Naive thymus-derived CD4-positive, alpha-beta T cell (primary cell): ENCODE results near the gene NID1. TPM values are rescaled to one million over a fixed set of nuclear protein-coding genes. Genes with fewer than 3 reads are reported as not detected.

Experiments
- ATAC-seq: fragments of 150-1000 bp; cut with Tn5 transposase; 2 replicates; pipeline ENCODE4 v1.10.0; 2021; ENCODE audit warnings: mild to moderate bottlenecking, moderate library complexity
- CTCF ChIA-PET: fragments of 350-600 bp; sonication (Branson Sonifier 250); formaldehyde crosslinking; loops from one replicate; lab custom pipeline; 2021; ENCODE audit warnings: antibody characterized with exemption; lab: Charles Lee
- POLR2A ChIA-PET: fragments of 350-600 bp; sonication (Branson Sonifier 250); formaldehyde crosslinking; loops from one replicate; lab custom pipeline; 2021; ENCODE audit warnings: antibody characterized with exemption, inconsistent platforms; lab: Charles Lee
- DNase-seq, 9 donors: peaks; one replicate each; pipeline versions ENCODE4 v3.0.0 to v3.0.0-alpha.2; 2020 to 2022; ENCODE audit warnings: mixed read lengths in 1 of 9
- H3K27ac ChIP-seq: one replicate; pipeline ENCODE4 v1.7.0; 2013; ENCODE audit warnings: mild to moderate bottlenecking, low read depth, low read length, moderate library complexity
- H3K27me3 ChIP-seq, 2 donors: one replicate each; pipeline ENCODE4 v1.7.0; 2013; ENCODE audit warnings: low read length in 2 of 2, mild to moderate bottlenecking in 2 of 2, moderate library complexity in 2 of 2; ENCODE audit not compliant: control insufficient read depth in 2 of 2, insufficient read depth in 2 of 2
- H3K36me3 ChIP-seq, 3 experiments: 1 replicate in 2 of 3; 2 replicates in 1 of 3; pipeline ENCODE4 v1.7.0; 2013; ENCODE audit warnings: low read length in 3 of 3, mild to moderate bottlenecking in 3 of 3, moderate library complexity in 1 of 3; ENCODE audit not compliant: insufficient read depth in 3 of 3, control insufficient read depth in 2 of 3
- H3K4me1 ChIP-seq, 2 donors: one replicate each; pipeline ENCODE4 v1.7.0; 2013; ENCODE audit warnings: low read length in 2 of 2, mild to moderate bottlenecking in 2 of 2, moderate library complexity in 1 of 2; ENCODE audit not compliant: control insufficient read depth in 2 of 2, insufficient read depth in 2 of 2
- H3K4me3 ChIP-seq: 2 replicates; pipeline ENCODE4 v1.7.0; 2013; ENCODE audit warnings: mild to moderate bottlenecking, low read length
- H3K9me3 ChIP-seq, 3 experiments: 1 replicate in 2 of 3; 2 replicates in 1 of 3; pipeline ENCODE4 v1.7.0; 2013; ENCODE audit warnings: low read length in 3 of 3; ENCODE audit not compliant: control insufficient read depth in 2 of 3
- H3K27ac Mint-ChIP-seq, 9 donors: one replicate each; pipeline ENCODE4 v1.8.0; 2020 to 2022; ENCODE audit warnings: mixed read lengths in 9 of 9, mild to moderate bottlenecking in 8 of 9, moderate library complexity in 5 of 9, inconsistent platforms in 2 of 9
- H3K27me3 Mint-ChIP-seq, 5 donors: one replicate each; pipeline ENCODE4 v1.8.0; 2021 to 2022; ENCODE audit warnings: mixed read lengths in 5 of 5, mild to moderate bottlenecking in 1 of 5
- H3K36me3 Mint-ChIP-seq, 5 donors: one replicate each; pipeline ENCODE4 v1.8.0; 2020 to 2022; ENCODE audit warnings: mixed read lengths in 5 of 5, mild to moderate bottlenecking in 3 of 5, inconsistent platforms in 1 of 5
- H3K4me1 Mint-ChIP-seq, 7 donors: one replicate each; pipeline ENCODE4 v1.8.0; 2020 to 2022; ENCODE audit warnings: mixed read lengths in 7 of 7, mild to moderate bottlenecking in 3 of 7, inconsistent platforms in 1 of 7
- H3K4me3 Mint-ChIP-seq, 10 donors: one replicate each; pipeline ENCODE4 v1.8.0; 2020 to 2022; ENCODE audit warnings: mild to moderate bottlenecking in 10 of 10, mixed read lengths in 10 of 10, moderate library complexity in 6 of 10, inconsistent platforms in 2 of 10
- H3K9me3 Mint-ChIP-seq, 11 donors: one replicate each; pipeline ENCODE4 v1.8.0; 2020 to 2022; ENCODE audit warnings: mixed read lengths in 11 of 11, mild to moderate bottlenecking in 4 of 11, inconsistent platforms in 1 of 11, moderate library complexity in 1 of 11
- intact Hi-C, 2 donors: fragments of 100-400 bp; cut with micrococcal nuclease; formaldehyde crosslinking; loops; one replicate each; pipeline ENCODE4 v1.15.1; 2023
- polyA plus RNA-seq, 2 donors: library from polyadenylated mRNA; unstranded; fragments of 300-500 nt; fragmentation: Illumina TruSeq; gene quantifications; one replicate each; pipeline ENCODE4 v1.2.3, GENCODE V29; 2021
- total RNA-seq, 6 experiments: library from RNA in 5 of 6; stranded (reverse) in 5 of 6; gene quantifications; 1 replicate in 5 of 6; 2 replicates in 1 of 6; pipeline ENCODE4 v1.2.3 and lab custom pipeline; 2021 to 2026

NID1 gene
- total and polyA plus RNA-seq, 7 experiments from 2014 or later, result 0.11 to 6.2 (median 0.22) TPM; not detected in 2

- Mint-ChIP-seq H3K27me3 (peaks cover 0 to 5% (median 0%) of the 10 kb centered on the region in 5 donors), H3K36me3 (peaks cover 0 to 2% (median 0%) of the 10 kb centered on the region in 5 donors), H3K4me3 (peak overlapping the region in 3 of 10 donors; percentile 20 to 79 (median 58)), H3K4me1 (peaks cover 36 to 40% (median 38%) of the 10 kb centered on the region in 7 donors), H3K9me3 (no peaks in the 10 kb centered on the region), H3K27ac (peak overlapping the region in 5 of 9 donors; percentile 20 to 80 (median 56))
- no peaks in the 10 kb centered on the region for H3K27me3 ChIP-seq
- no peak for ATAC-seq
- no peak overlapping the region for H3K4me3 ChIP-seq
- no peaks in the 10 kb centered on the region for H3K9me3 ChIP-seq
- peaks cover 30 to 32% of the 10 kb centered on the region in 2 donors for H3K4me1 ChIP-seq
- DNase-seq, result no peak
- intact Hi-C loops, result no loop called here
- ChIA-PET POLR2A (interaction anchor here (0.7 to 2.0 kb wide), 3 partner anchors 15 to 90 kb away, joined by 3 to 9 read pairs (median 4); partner anchors contain the start of gene LYST), CTCF (interaction anchor here (5.9 kb wide), 1 partner anchor 16 kb away, joined by 24 read pairs; no protein-coding TSS in a partner anchor)
- H3K36me3 ChIP-seq, result no peaks in the 10 kb centered on the region
- H3K27ac ChIP-seq, result no peak overlapping the region
Measured at GRCh38 chr1:235955777-235956176, 109.1 kb downstream of the NID1 start.

- Histone ChIP-seq H3K4me3 (peak overlapping the region; percentile 41), H3K9me3 (no peaks in the 10 kb centered on the region), H3K4me1 (peaks cover 30 to 32% of the 10 kb centered on the region in 2 donors), H3K36me3 (no peaks in the 10 kb centered on the region), H3K27ac (peak overlapping the region; percentile 9), H3K27me3 (no peaks in the 10 kb centered on the region)
- peaks cover 0 to 2% (median 0%) of the 10 kb centered on the region in 5 donors for H3K36me3 Mint-ChIP-seq
- peak overlapping the region; percentile 22 to 79 (median 56) for H3K4me3 Mint-ChIP-seq
- intact Hi-C loops, result loop anchor here (1.0 to 5.0 kb wide), 5 partner anchors 17 to 88 kb away; partner anchors contain the start of gene LYST (in 2 of the 2)
- CTCF ChIA-PET, result interaction anchor here (0.6 to 5.9 kb wide), 6 partner anchors 17 to 1212 kb away, joined by 3 to 24 read pairs (median 4); partner anchors contain the start of gene LYST
- H3K9me3 Mint-ChIP-seq, result no peaks in the 10 kb centered on the region
- ATAC-seq, result peak; percentile 91
- peaks cover 0 to 2% (median 0%) of the 10 kb centered on the region in 5 donors for H3K27me3 Mint-ChIP-seq
- H3K27ac Mint-ChIP-seq, result peak overlapping the region in 8 of 9 donors; percentile 30 to 89 (median 70)
- POLR2A ChIA-PET, result interaction anchor here (0.9 to 2.0 kb wide), 5 partner anchors 8 to 450 kb away, joined by 3 to 9 read pairs (median 3); partner anchors contain the start of genes B3GALNT2 and LYST
- DNase-seq, result peak in 8 of 9 donors; percentile 25 to 44 (median 36)
- H3K4me1 Mint-ChIP-seq, result peaks cover 35 to 40% (median 39%) of the 10 kb centered on the region in 7 donors
Measured at GRCh38 chr1:235954306-235955283, 110.3 kb downstream of the NID1 start.

GRCh38 chr1:235953801-235954200 lies 111.1 kb downstream of the NID1 start:
- no peak overlapping the region for H3K4me3 ChIP-seq
- no peaks in the 10 kb centered on the region for H3K36me3 ChIP-seq
- intact Hi-C loops, result loop anchor here (1.0 to 5.0 kb wide), 6 partner anchors 18 to 88 kb away; partner anchors contain the start of gene LYST (in 2 of the 2)

GRCh38 chr1:235952950-235953615 lies 111.8 kb downstream of the NID1 start:
- peak in 2 of 9 donors; percentile 14 to 41 for DNase-seq
- Mint-ChIP-seq H3K4me1 (peaks cover 34 to 44% (median 40%) of the 10 kb centered on the region in 7 donors), H3K4me3 (peak overlapping the region in 5 of 10 donors; percentile 9 to 79 (median 51))

More at GRCh38 chr1:235953801-235954200, 111.1 kb downstream of the NID1 start:
- DNase-seq, result no peak
- peaks cover 0 to 3% (median 0%) of the 10 kb centered on the region in 5 donors for H3K27me3 Mint-ChIP-seq
- CTCF ChIA-PET, result interaction anchor here (0.7 to 5.9 kb wide), 4 partner anchors 18 to 1212 kb away, joined by 3 to 24 read pairs (median 4); no protein-coding TSS in a partner anchor
- peak overlapping the region in 8 of 9 donors; percentile 30 to 89 (median 66) for H3K27ac Mint-ChIP-seq
- no peaks in the 10 kb centered on the region for H3K9me3 ChIP-seq
- peaks cover 0 to 2% (median 0%) of the 10 kb centered on the region in 5 donors for H3K36me3 Mint-ChIP-seq
- H3K27me3 ChIP-seq, result no peaks in the 10 kb centered on the region
- H3K4me3 Mint-ChIP-seq, result peak overlapping the region in 8 of 10 donors; percentile 9 to 79 (median 49)
- no peaks in the 10 kb centered on the region for H3K9me3 Mint-ChIP-seq
- POLR2A ChIA-PET, result interaction anchor here (0.9 to 2.0 kb wide), 5 partner anchors 9 to 449 kb away, joined by 3 to 9 read pairs (median 3); partner anchors contain the start of genes B3GALNT2 and LYST
- H3K27ac ChIP-seq, result no peak overlapping the region
- H3K4me1 ChIP-seq, result peaks cover 30 to 32% of the 10 kb centered on the region in 2 donors
- H3K4me1 Mint-ChIP-seq, result peaks cover 33 to 42% (median 40%) of the 10 kb centered on the region in 7 donors
- no peak for ATAC-seq

GRCh38 chr1:235951661-235952060 lies 113.2 kb downstream of the NID1 start:
- CTCF ChIA-PET, result interaction anchor here (1.2 to 5.9 kb wide), 2 partner anchors 20 to 86 kb away, joined by 3 to 24 read pairs; no protein-coding TSS in a partner anchor
- Mint-ChIP-seq H3K9me3 (no peaks in the 10 kb centered on the region), H3K4me1 (peaks cover 34 to 45% (median 40%) of the 10 kb centered on the region in 7 donors), H3K36me3 (peaks cover 0 to 2% (median 0%) of the 10 kb centered on the region in 5 donors), H3K27ac (no peak overlapping the region), H3K27me3 (peaks cover 0 to 5% (median 0%) of the 10 kb centered on the region in 5 donors), H3K4me3 (no peak overlapping the region)
- POLR2A ChIA-PET, result no interaction called here
- ATAC-seq (no peak), DNase-seq (no peak)
- no peaks in the 10 kb centered on the region for H3K27me3 ChIP-seq
- peaks cover 30 to 32% of the 10 kb centered on the region in 2 donors for H3K4me1 ChIP-seq
- no peaks in the 10 kb centered on the region for H3K36me3 ChIP-seq
- H3K4me3 ChIP-seq, result no peak overlapping the region
- no peaks in the 10 kb centered on the region for H3K9me3 ChIP-seq
- no peak overlapping the region for H3K27ac ChIP-seq
- intact Hi-C loops, result loop anchor here (5.0 kb wide), 3 partner anchors 34 to 84 kb away; partner anchors contain the start of gene LYST (in 1 of the 2)

More at GRCh38 chr1:235952950-235953615, 111.8 kb downstream of the NID1 start:
- intact Hi-C loops, result loop anchor here (1.0 to 5.0 kb wide), 5 partner anchors 18 to 86 kb away; partner anchors contain the start of gene LYST (in 1 of the 2)
- ChIA-PET CTCF (interaction anchor here (0.6 to 5.9 kb wide), 3 partner anchors 19 to 199 kb away, joined by 3 to 24 read pairs (median 3); no protein-coding TSS in a partner anchor), POLR2A (interaction anchor here (1.1 to 1.6 kb wide), 3 partner anchors 10 to 449 kb away, joined by 3 read pairs; partner anchors contain the start of gene B3GALNT2)
- peak; percentile 60 for ATAC-seq
- no peaks in the 10 kb centered on the region for H3K27me3 ChIP-seq
- H3K9me3 ChIP-seq, result no peaks in the 10 kb centered on the region
- H3K27ac ChIP-seq, result no peak overlapping the region
- H3K4me3 ChIP-seq, result no peak overlapping the region
- H3K27ac Mint-ChIP-seq, result peak overlapping the region; percentile 29 to 89 (median 62)
- peaks cover 0 to 2% (median 0%) of the 10 kb centered on the region in 5 donors for H3K36me3 Mint-ChIP-seq
- H3K9me3 Mint-ChIP-seq, result no peaks in the 10 kb centered on the region
- peaks cover 0 to 6% (median 0%) of the 10 kb centered on the region in 5 donors for H3K27me3 Mint-ChIP-seq
- H3K4me1 ChIP-seq, result peaks cover 30 to 32% of the 10 kb centered on the region in 2 donors
- no peaks in the 10 kb centered on the region for H3K36me3 ChIP-seq
